Keratinocyte (primary cell): ENCODE measurements around the gene ROR2.

Source experiments
- CTCF ChIP-seq, 3 experiments: IDR thresholded peaks in 1 of 3; conservative IDR thresholded peaks in 1 of 3; optimal IDR thresholded peaks in 1 of 3; 2 replicates in 2 of 3; 3 replicates in 1 of 3; pipeline versions ENCODE3 to v1.5.1; 2011; ENCODE audit warnings: low read length in 3 of 3, mild to moderate bottlenecking in 3 of 3, moderate library complexity in 2 of 3, control low read depth in 1 of 3, inconsistent platforms in 1 of 3; ENCODE audit not compliant: insufficient read depth in 2 of 3; ENCODE audit errors: extremely low read depth in 1 of 3
- EZH2 ChIP-seq: IDR thresholded peaks from one replicate; pipeline ENCODE4 v1.6.1; 2012; ENCODE audit warnings: inconsistent platforms, mild to moderate bottlenecking, low read length, moderate library complexity

GRCh38 chr9:91890662-91891061 lies 59.4 kb downstream of the ROR2 start:
- TF ChIP-seq CTCF (optimal IDR thresholded peaks at IDR 0.05 in 1 of 3, IDR thresholded peaks at IDR 0.05 in 1 of 3, conservative IDR thresholded peaks at IDR 0.05 in 1 of 3; ENCODE audit: extremely low read depth in 1 of 3, insufficient read depth in 2 of 3, low read length in 3 of 3) (no peak), EZH2 (no peak)
